ENCODE measurements around the gene TRIM41. TPM values are rescaled to one million over a fixed set of nuclear protein-coding genes. Genes with fewer than 3 reads are reported as not detected.

Gene TRIM41
- total and polyA plus RNA-seq, 2 experiments from 2014 or later: 6.2 to 8.7 TPM

- no peak for TF ChIP-seq ZNF462 (CRISPR knock-in tag; IDR thresholded peaks at IDR 0.05)
- TF ChIP-seq STAT1 (IDR thresholded peaks at IDR 0.05; ENCODE audit: unreplicated experiment): no peak
- TF ChIP-seq REST (IDR thresholded peaks at IDR 0.05; ENCODE audit: unreplicated experiment): no peak
Measured at GRCh38 chr5:181230551-181230950, 7.5 kb downstream of the TRIM41 start (continued).

GRCh38 chr5:181231432-181231831, 8.4 kb downstream of the TRIM41 start:
- no peak overlapping the region; the same call in 2 of the 3 replicates for H3K4me3 Mint-ChIP-seq
- ATAC-seq (no peak), DNase-seq (ENCODE audit: low spot score) (no peak)
- H3K27me3 ChIP-seq (ENCODE audit: insufficient read depth): no peaks in the 10 kb centered on the region
- peaks cover 5% of the 10 kb centered on the region; the same call in 1 of the 2 replicates for H3K79me2 ChIP-seq (replicated peaks; ENCODE audit: insufficient read depth)
- no peak overlapping the region for H3K4me2 ChIP-seq
- H4K20me1 ChIP-seq (replicated peaks; ENCODE audit: insufficient read depth): peaks cover 6% of the 10 kb centered on the region; the same call in 1 of the 2 replicates
- peaks cover 9% of the 10 kb centered on the region for H3K4me1 Mint-ChIP-seq
- no peak overlapping the region for H3K27ac Mint-ChIP-seq
- peaks cover 18% of the 10 kb centered on the region for H3K36me3 ChIP-seq (ENCODE audit: insufficient read depth)
- peaks cover 21% of the 10 kb centered on the region for H3F3A ChIP-seq (replicated peaks; ENCODE audit: low read depth)
- no peaks in the 10 kb centered on the region; the same call in none of the 2 replicates for H3K4me1 ChIP-seq (ENCODE audit: insufficient read depth)
- H3K27me3 Mint-ChIP-seq (ENCODE audit: insufficient read depth, low read depth, poor library complexity): peaks cover 29% of the 10 kb centered on the region
- no peaks in the 10 kb centered on the region for H3K9me2 ChIP-seq (ENCODE audit: insufficient read depth)
- no peak overlapping the region for H3K27ac ChIP-seq (ENCODE audit: low read depth)
- no peak overlapping the region for H3K4me3 ChIP-seq
- H3K9me3 Mint-ChIP-seq: peaks cover 6% of the 10 kb centered on the region; the same call in 1 of the 3 replicates
- H3K36me3 Mint-ChIP-seq (ENCODE audit: low read depth): peaks cover 60% of the 10 kb centered on the region
- H2AFZ ChIP-seq: no peak overlapping the region
- TF ChIP-seq CTCF (conservative IDR thresholded peaks at IDR 0.05; ENCODE audit: low read depth in 2 of 2) (no peak), ETS1 (IDR thresholded peaks at IDR 0.05) (no peak)

All from GM23338 (cell line).